Keratinocyte (primary cell): ENCODE data around the gene PRAF2. TPM values are rescaled to one million over a fixed set of nuclear protein-coding genes. Genes with fewer than 3 reads are reported as not detected.
A peak's percentile ranks its signal among the peaks of the same experiment; 100 is the strongest.

Experiments used
- DNase-seq: peaks from one replicate; pipeline ENCODE4 v3.0.0-alpha.2; 2011; ENCODE audit warnings: low read depth, missing footprints, low spot score
- FAIRE-seq: peaks from 2 replicates; lab custom pipeline; 2011; peaks lifted over from hg19 to GRCh38; lab: Jason Lieb, UNC
- H2AFZ ChIP-seq: 2 replicates; pipeline ENCODE4 v1.6.0; 2012; ENCODE audit warnings: low read length, control low read depth, inconsistent platforms; ENCODE audit not compliant: control insufficient read depth
- H3K27ac ChIP-seq: 2 replicates; pipeline ENCODE4 v1.5.1; 2011; ENCODE audit warnings: low read length; ENCODE audit not compliant: control insufficient read depth, insufficient read depth
- H3K27me3 ChIP-seq: 3 replicates; pipeline ENCODE4 v1.6.0; 2011; ENCODE audit warnings: low read length; ENCODE audit not compliant: control insufficient read depth, insufficient read depth; ENCODE audit errors: extremely low read depth
- H3K36me3 ChIP-seq, 2 experiments: 2 replicates in 1 of 2; 3 replicates in 1 of 2; pipeline ENCODE4 v1.5.1; 2011; ENCODE audit warnings: low read length in 2 of 2, mild to moderate bottlenecking in 1 of 2; ENCODE audit not compliant: control insufficient read depth in 2 of 2, insufficient read depth in 2 of 2; ENCODE audit errors: extremely low read depth in 1 of 2
- H3K4me1 ChIP-seq: 3 replicates; pipeline ENCODE4 v1.5.1; 2011; ENCODE audit warnings: low read length; ENCODE audit not compliant: control insufficient read depth, insufficient read depth; ENCODE audit errors: extremely low read depth
- H3K4me2 ChIP-seq: 3 replicates; pipeline ENCODE4 v1.6.0; 2011; ENCODE audit warnings: low read depth, low read length; ENCODE audit not compliant: control insufficient read depth, insufficient read depth; ENCODE audit errors: extremely low read depth
- H3K4me3 ChIP-seq, 3 experiments: fragments of 200-600 bp in 1 of 3; sonication (generic) in 1 of 3; 2 replicates in 2 of 3; 3 replicates in 1 of 3; pipeline ENCODE4 v1.5.1; 2011 to 2016; ENCODE audit warnings: low read length in 3 of 3, mild to moderate bottlenecking in 3 of 3, control low read depth in 2 of 3, inconsistent platforms in 1 of 3, low read depth in 1 of 3, mixed read lengths in 1 of 3, mixed run types in 1 of 3, moderate library complexity in 1 of 3; ENCODE audit not compliant: control insufficient read depth in 2 of 3, insufficient read depth in 2 of 3; ENCODE audit errors: extremely low read depth in 1 of 3
- H3K79me2 ChIP-seq: 2 replicates; pipeline ENCODE4 v1.6.0; 2012; ENCODE audit warnings: low read length; ENCODE audit not compliant: control insufficient read depth, insufficient read depth
- H3K9ac ChIP-seq: 3 replicates; pipeline ENCODE4 v1.6.0; 2011; ENCODE audit warnings: low read length; ENCODE audit not compliant: control insufficient read depth, insufficient read depth; ENCODE audit errors: extremely low read depth
- H3K9me1 ChIP-seq: 3 replicates; pipeline ENCODE4 v1.6.0; 2011; ENCODE audit warnings: low read length; ENCODE audit not compliant: control insufficient read depth, insufficient read depth; ENCODE audit errors: extremely low read depth
- H3K9me3 ChIP-seq: 2 replicates; pipeline ENCODE4 v1.5.1; 2012; ENCODE audit warnings: low read depth, low read length; ENCODE audit not compliant: control insufficient read depth
- H4K20me1 ChIP-seq: 3 replicates; pipeline ENCODE4 v1.6.0; 2011; ENCODE audit warnings: low read length; ENCODE audit not compliant: control insufficient read depth, insufficient read depth; ENCODE audit errors: extremely low read depth
- CTCF ChIP-seq, 3 experiments: IDR thresholded peaks in 1 of 3; conservative IDR thresholded peaks in 1 of 3; optimal IDR thresholded peaks in 1 of 3; 2 replicates in 2 of 3; 3 replicates in 1 of 3; pipeline versions ENCODE3 to v1.5.1; 2011; ENCODE audit warnings: low read length in 3 of 3, mild to moderate bottlenecking in 3 of 3, moderate library complexity in 2 of 3, control low read depth in 1 of 3, inconsistent platforms in 1 of 3; ENCODE audit not compliant: insufficient read depth in 2 of 3; ENCODE audit errors: extremely low read depth in 1 of 3
- EZH2 ChIP-seq: IDR thresholded peaks from one replicate; pipeline ENCODE4 v1.6.1; 2012; ENCODE audit warnings: inconsistent platforms, mild to moderate bottlenecking, low read length, moderate library complexity
- dilution Hi-C: fragments of 300-500 bp; cut with MboI; formaldehyde crosslinking; loops from one replicate; pipeline ENCODE4 v1.7.0; 2020; ENCODE audit warnings: low sequenced_read_pairs; ENCODE audit not compliant: extremely low pct_ligation_motif_present
- polyA plus RNA-seq, 5 experiments: library from polyadenylated mRNA; depleted of rRNA in 3 of 5; stranded (reverse) in 3 of 5; stranded (forward) in 1 of 5; unstranded in 1 of 5; fragments of >200 nt; gene quantifications; 1 replicate in 1 of 5; 2 replicates in 3 of 5; 3 replicates in 1 of 5; pipeline versions ENCODE4 v1.2.1 to v1.2.3, GENCODE V29; 2011 to 2012; ENCODE audit warnings: missing spikeins in 2 of 5, low read depth in 1 of 5, low replicate concordance in 1 of 5

The PRAF2 gene
- polyA plus RNA-seq, 1 donor (not counting 4 experiments of a cell fraction or from before 2014, with no cell fraction given) = 6.9 TPM

DNA sequence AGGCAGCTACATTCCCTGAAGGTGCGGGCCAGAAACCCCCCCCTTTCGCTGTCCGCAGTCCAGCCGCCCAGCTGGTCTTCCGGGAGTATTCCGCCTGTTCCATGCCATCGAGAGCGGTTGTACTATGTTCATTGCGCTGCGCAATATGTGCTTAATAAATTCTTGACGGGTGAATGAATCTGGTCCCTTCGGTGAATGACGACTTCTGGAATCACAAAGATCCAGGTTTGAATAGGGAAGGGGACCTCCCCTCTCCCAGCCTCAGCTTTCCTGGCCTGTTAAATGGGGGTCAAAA lies 29.9 kb downstream of the PRAF2 start:
- TF ChIP-seq EZH2 (no peak), CTCF (optimal IDR thresholded peaks at IDR 0.05 in 1 of 3, IDR thresholded peaks at IDR 0.05 in 1 of 3, conservative IDR thresholded peaks at IDR 0.05 in 1 of 3; ENCODE audit: extremely low read depth in 1 of 3, insufficient read depth in 2 of 3, low read length in 3 of 3) (no peak)
- Histone ChIP-seq H3K4me3 (peak overlapping the region; percentile 21 to 49 (median 48)), H4K20me1 (no peaks in the 10 kb centered on the region), H3K36me3 (peaks cover 2 to 12% of the 10 kb centered on the region in 2 experiments), H3K27me3 (no peaks in the 10 kb centered on the region), H2AFZ (peak overlapping the region; percentile 83), H3K9me1 (no peaks in the 10 kb centered on the region), H3K27ac (peak overlapping the region; percentile 60), H3K9ac (peak overlapping the region; percentile 60), H3K4me2 (peak overlapping the region; percentile 75), H3K4me1 (peaks cover 20% of the 10 kb centered on the region), H3K79me2 (peaks cover 18% of the 10 kb centered on the region), H3K9me3 (no peaks in the 10 kb centered on the region)
- dilution Hi-C loops = no loop called here
- DNase-seq (no peak), FAIRE-seq (no peak)

GRCh38 chrX:49043220-49043986 lies 30.4 kb downstream of the PRAF2 start, which contains the start of gene TFE3:
TFE3 (minus strand) TSS chrX:49043357; CDS start chrX:49043226, 131 bp downstream.
- Histone ChIP-seq H3K36me3 (peaks cover 2 to 17% of the 10 kb centered on the region in 2 experiments), H3K79me2 (peaks cover 23% of the 10 kb centered on the region), H3K9me1 (no peaks in the 10 kb centered on the region), H3K27me3 (no peaks in the 10 kb centered on the region), H3K9ac (peak within 1 kb of the TSS; percentile 91), H3K9me3 (no peaks in the 10 kb centered on the region), H3K4me1 (peaks cover 20% of the 10 kb centered on the region), H3K4me3 (peak within 1 kb of the TSS; percentile 63 to 83 (median 64)), H2AFZ (peak within 1 kb of the TSS; percentile 83), H3K27ac (peak within 1 kb of the TSS; percentile 92), H3K4me2 (peak within 1 kb of the TSS; percentile 77), H4K20me1 (no peaks in the 10 kb centered on the region)
- peak; percentile 69 for FAIRE-seq
- peak; percentile 92 for DNase-seq
- dilution Hi-C loops = no loop called here
- TF ChIP-seq EZH2 = no peak
- peak; percentile 46 to 71 (median 56) for TF ChIP-seq CTCF (optimal IDR thresholded peaks at IDR 0.05 in 1 of 3, IDR thresholded peaks at IDR 0.05 in 1 of 3, conservative IDR thresholded peaks at IDR 0.05 in 1 of 3; ENCODE audit: extremely low read depth in 1 of 3, insufficient read depth in 2 of 3, low read length in 3 of 3)
